ENCODE results near the gene CATSPER1. TPM values are rescaled to one million over a fixed set of nuclear protein-coding genes. Genes with fewer than 3 reads are reported as not detected.

The CATSPER1 gene
- total RNA-seq, 1 experiment from 2014 or later = 0.15 TPM

DNA sequence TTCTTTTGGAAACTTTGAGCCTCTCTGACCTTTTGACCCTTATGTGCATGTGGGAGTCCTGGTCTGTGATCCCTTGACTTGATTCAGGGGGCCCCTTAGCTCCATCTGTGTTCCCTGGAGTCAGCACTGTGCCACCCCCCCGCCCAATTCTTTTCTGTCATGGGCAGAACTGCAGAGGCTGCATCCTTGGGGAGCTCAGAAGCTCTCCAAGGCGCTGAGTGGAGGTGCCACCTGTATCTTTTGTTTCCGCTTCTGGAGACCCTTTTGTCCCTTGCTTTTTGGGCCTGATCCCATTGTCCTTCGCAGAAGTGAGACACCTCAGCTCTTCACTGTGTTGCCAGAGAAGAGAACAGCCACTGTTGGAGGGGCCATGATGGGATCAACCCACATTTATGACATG, 41.4 kb upstream of the CATSPER1 start:
- Histone ChIP-seq H3K27me3 (ENCODE audit: control insufficient read depth, insufficient read depth, low read length) (no peaks in the 10 kb centered on the region), H3K9me3 (ENCODE audit: control insufficient read depth, insufficient read depth, low read depth, low read length) (no peaks in the 10 kb centered on the region), H3K36me3 (ENCODE audit: control insufficient read depth, insufficient read depth, low read length) (peaks cover 38% of the 10 kb centered on the region), H3K4me1 (ENCODE audit: control insufficient read depth, insufficient read depth, low read length) (peaks cover 27% of the 10 kb centered on the region), H3K27ac (ENCODE audit: low read length) (peak overlapping the region; percentile 92; the same call in 1 of the 2 replicates), H3K4me3 (ENCODE audit: low read depth in 2 of 2, low read length in 2 of 2) (no peak overlapping the region)
- in situ Hi-C loops (cut with HindIII; ENCODE audit: low pct_unique_long_range_greater_than_20kb, low sequenced_read_pairs) = no loop called here
- POLR2A ChIA-PET = no interaction called here
- DNase-seq (ENCODE audit: low read depth, low spot score) (no peak), ATAC-seq (no peak)
- CTCF ChIA-PET = interaction anchor here (1.1 to 1.3 kb wide), 2 partner anchors 12 to 68 kb away, joined by 3 to 6 read pairs; no protein-coding TSS in a partner anchor
- BruUV-seq (replicated peaks) = no TSS peak
- intact Hi-C loops (cut with micrococcal nuclease; ENCODE audit: unreplicated experiment) = no loop called here
- TF ChIP-seq CTCF (IDR thresholded peaks at IDR 0.05) = no peak
- no peak for TF ChIP-seq POLR2AphosphoS5 (IDR thresholded peaks at IDR 0.05; ENCODE audit: low read depth, low read length)
- no peak for TF ChIP-seq TCF7L2 (IDR thresholded peaks at IDR 0.05; ENCODE audit: low read depth, low read length)
- TF ChIP-seq SIN3A (IDR thresholded peaks at IDR 0.05; ENCODE audit: borderline replicate concordance, insufficient read depth, low read depth, low read length) = no peak

DNA sequence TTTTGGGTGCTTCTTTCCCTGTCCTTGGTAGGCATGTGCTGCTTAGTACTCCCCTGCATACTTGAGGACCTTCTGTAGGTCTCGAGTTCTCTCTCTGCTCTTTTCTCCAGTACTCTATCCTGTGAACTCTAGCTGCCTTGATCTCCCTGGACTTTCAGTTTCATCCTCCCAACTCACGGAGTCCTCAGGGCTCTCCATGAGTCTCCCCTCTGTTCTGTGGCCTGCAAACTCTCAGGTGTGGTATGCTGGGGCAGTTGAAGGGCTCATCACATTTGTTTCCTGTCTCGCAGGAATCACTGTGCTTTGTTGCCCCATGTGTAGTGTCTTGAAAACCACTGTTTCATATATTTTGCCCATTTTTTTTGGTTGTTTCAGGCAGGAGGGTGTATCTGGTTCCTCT, 40.5 kb upstream of the CATSPER1 start:
- Histone ChIP-seq H3K27ac (ENCODE audit: low read length) (peak overlapping the region; percentile 40; the same call in 1 of the 2 replicates), H3K36me3 (ENCODE audit: control insufficient read depth, insufficient read depth, low read length) (peaks cover 47% of the 10 kb centered on the region), H3K4me3 (ENCODE audit: low read depth in 2 of 2, low read length in 2 of 2) (no peak overlapping the region), H3K27me3 (ENCODE audit: control insufficient read depth, insufficient read depth, low read length) (no peaks in the 10 kb centered on the region), H3K9me3 (ENCODE audit: control insufficient read depth, insufficient read depth, low read depth, low read length) (no peaks in the 10 kb centered on the region), H3K4me1 (ENCODE audit: control insufficient read depth, insufficient read depth, low read length) (peaks cover 18% of the 10 kb centered on the region)
- ChIA-PET POLR2A (no interaction called here), CTCF (interaction anchor here (1.1 kb wide), 1 partner anchor 69 kb away, joined by 3 read pairs; no protein-coding TSS in a partner anchor)
- ATAC-seq (no peak), DNase-seq (ENCODE audit: low read depth, low spot score) (no peak)
- no TSS peak for BruUV-seq (replicated peaks)
- intact Hi-C loops (cut with micrococcal nuclease; ENCODE audit: unreplicated experiment) = no loop called here
- TF ChIP-seq, protein P1, sequence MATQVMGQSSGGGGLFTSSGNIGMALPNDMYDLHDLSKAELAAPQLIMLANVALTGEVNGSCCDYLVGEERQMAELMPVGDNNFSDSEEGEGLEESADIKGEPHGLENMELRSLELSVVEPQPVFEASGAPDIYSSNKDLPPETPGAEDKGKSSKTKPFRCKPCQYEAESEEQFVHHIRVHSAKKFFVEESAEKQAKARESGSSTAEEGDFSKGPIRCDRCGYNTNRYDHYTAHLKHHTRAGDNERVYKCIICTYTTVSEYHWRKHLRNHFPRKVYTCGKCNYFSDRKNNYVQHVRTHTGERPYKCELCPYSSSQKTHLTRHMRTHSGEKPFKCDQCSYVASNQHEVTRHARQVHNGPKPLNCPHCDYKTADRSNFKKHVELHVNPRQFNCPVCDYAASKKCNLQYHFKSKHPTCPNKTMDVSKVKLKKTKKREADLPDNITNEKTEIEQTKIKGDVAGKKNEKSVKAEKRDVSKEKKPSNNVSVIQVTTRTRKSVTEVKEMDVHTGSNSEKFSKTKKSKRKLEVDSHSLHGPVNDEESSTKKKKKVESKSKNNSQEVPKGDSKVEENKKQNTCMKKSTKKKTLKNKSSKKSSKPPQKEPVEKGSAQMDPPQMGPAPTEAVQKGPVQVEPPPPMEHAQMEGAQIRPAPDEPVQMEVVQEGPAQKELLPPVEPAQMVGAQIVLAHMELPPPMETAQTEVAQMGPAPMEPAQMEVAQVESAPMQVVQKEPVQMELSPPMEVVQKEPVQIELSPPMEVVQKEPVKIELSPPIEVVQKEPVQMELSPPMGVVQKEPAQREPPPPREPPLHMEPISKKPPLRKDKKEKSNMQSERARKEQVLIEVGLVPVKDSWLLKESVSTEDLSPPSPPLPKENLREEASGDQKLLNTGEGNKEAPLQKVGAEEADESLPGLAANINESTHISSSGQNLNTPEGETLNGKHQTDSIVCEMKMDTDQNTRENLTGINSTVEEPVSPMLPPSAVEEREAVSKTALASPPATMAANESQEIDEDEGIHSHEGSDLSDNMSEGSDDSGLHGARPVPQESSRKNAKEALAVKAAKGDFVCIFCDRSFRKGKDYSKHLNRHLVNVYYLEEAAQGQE (IDR thresholded peaks at IDR 0.05; ENCODE audit: insufficient read depth in 1 of 2, low read depth in 2 of 2, low read length in 1 of 2) = no peak
- TF ChIP-seq TCF7L2 (IDR thresholded peaks at IDR 0.05; ENCODE audit: low read depth, low read length) (no peak), SIN3A (IDR thresholded peaks at IDR 0.05; ENCODE audit: borderline replicate concordance, insufficient read depth, low read depth, low read length) (no peak), POLR2AphosphoS5 (IDR thresholded peaks at IDR 0.05; ENCODE audit: low read depth, low read length) (no peak), CTCF (IDR thresholded peaks at IDR 0.05) (no peak)
- in situ Hi-C loops (cut with HindIII; ENCODE audit: low pct_unique_long_range_greater_than_20kb, low sequenced_read_pairs) = no loop called here

Measured in Panc1 (cell line).